HG03432 (cell line): ENCODE data around the gene CTIF.
A peak's percentile ranks its signal among the peaks of the same experiment; 100 is the strongest.

ENCODE experiments used
- ATAC-seq: cut with Tn5 transposase; IDR thresholded peaks from one replicate; pipeline ENCODE4 v1.9.1; 2021; ENCODE audit warnings: mild to moderate bottlenecking, moderate library complexity; ENCODE audit not compliant: unreplicated experiment

The CTIF gene

GRCh38 chr18:48675912-48676311 lies 137.1 kb downstream of the CTIF start:
- ATAC-seq, result no peak

DNA sequence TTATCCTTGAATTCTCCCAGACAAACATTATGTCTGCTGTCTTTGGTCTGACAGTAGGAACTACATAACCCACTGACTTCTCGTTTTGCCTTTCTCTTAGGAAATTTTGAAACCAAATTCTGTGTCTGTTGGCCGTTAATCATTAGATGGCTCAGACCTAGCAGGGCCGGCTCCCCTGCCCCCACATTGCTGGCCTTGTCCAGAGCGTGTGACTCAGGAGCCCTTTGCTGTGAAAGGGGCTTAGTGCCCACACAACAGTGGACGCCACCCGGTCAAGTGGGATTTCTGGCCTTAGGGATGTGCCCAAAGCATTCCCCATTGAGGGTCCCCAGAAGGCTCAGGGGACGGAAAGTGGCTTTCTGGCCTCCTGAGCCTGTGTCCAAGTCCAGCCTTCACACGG lies 137.5 kb downstream of the CTIF start:
- ATAC-seq, result no peak

GRCh38 chr18:48676756-48677368 lies 138.0 kb downstream of the CTIF start:
- ATAC-seq, result peak; percentile 46

DNA sequence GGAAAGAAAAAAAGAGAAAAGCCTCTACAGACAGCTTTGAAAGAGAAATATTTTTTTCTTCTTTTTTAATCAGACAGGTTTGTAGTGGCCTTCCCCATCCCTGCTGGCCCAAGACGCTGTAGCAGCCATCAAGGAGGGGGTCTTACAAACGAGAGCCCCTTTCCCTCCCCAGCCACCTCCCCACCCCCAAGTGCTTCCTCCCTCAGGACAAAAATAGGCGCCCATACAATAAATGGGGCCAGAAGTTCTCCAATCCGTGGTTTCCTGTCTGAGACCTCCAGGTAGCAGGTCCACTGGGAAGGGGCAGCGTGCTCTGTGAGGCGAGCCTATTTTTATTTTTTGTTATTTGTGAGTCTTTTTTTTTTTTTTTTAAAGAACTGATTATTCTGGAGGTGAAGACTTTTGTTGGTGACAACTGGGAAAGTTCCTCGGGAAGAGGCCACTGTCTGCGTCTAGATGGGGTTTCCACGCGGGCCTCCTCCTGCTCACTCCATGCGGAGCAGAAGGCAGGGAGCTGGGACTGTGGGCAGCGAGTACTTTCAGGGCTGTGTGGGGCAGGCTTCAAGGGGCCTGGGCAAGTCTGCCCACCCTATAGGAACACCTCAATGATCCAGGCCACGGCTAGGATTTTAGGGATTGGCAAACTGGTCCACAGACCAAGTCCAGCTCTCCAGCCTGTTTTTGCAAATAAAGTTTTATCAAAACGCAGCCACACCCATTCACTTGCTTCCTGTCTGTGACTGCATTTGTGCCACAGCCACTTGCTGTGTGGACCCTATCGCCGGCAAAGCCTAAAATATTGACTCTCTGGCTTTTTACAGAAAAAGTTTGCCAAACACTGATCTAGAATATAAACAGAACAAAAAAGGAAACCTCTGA lies 139.6 kb downstream of the CTIF start:
- ATAC-seq, result no peak

DNA sequence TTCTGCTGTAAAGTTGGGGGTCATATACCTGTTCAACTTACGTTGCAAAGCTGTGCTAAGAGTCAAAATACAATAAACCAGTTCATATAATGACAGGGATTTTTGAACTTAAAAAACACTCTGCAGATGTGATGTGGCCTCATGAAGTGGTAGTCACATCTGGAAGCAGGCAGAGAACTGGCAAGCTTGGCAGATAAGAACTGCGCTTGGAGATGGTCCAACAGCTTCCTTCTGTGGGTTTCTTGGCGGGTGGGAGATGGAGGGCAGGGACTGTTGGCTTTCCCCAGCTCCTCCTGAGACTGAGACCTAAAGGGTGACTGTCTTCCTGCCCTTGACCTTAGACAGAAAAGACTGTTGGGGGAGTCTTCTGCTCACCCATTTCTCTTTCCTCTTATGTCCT lies 140.4 kb downstream of the CTIF start:
- no peak for ATAC-seq

DNA sequence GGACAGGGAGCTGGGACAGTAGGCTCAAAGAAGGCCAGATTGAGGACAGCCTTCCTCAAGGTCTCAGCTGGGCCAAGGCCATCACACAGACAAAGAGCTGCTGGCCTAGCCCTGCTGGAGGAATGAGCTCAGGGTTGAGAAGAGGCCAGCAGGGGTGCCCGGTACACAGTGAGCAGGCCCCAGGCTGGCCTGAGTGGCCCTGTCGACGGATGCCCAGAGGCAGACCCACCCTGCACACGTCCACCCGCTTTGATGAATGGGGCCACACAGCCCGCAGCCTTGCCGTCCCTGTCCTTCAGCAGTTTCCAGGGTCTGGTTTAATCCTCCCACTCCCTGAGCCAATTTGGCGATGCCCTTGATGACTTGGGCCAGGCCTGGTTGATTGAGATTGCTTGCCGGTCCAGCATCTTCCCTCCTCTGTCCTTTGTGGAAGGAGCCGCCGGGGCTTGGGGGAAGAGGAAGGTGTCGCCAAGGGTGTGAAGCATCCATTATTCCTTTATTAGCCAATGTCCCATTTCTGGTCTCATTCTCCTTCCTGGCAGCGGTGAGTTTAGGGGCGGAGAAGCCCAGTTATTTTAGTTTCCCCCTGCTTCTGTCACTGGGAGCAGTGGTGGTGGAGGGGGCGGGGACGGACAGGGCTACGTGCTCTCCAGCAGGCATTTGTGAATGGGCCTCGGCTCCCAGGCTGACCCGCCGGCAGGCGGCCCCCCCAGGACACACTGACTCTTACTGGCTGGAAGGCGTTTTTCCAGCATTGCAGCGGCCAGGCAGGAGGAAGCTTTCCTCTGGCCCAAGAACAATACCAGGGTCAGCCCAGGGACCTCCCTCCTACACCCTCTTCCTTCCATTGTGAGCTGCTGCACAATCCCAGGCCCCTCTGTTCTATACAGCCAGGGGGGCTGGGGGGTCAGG lies 141.8 kb downstream of the CTIF start:
- ATAC-seq, result no peak

DNA sequence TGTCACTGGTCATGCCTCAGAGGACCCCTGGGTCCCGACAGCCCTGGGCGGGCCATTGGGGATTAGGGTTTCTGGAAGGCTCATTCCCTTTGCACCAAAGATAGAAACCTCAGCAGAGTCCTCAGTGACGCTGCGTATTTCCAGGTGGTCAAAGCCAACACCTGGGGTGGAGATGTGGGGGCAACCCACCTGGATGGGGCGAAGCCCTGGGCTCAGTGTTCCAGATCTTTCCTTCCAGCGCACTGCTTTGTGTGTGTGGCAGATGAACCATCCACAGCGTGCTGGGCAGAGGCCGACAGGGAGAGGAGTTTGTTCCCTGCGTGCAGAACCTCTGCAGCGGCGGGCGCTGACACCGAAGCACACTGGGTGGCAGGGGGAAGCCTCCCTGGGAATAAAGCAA lies 143.9 kb downstream of the CTIF start:
- ATAC-seq, result no peak

DNA sequence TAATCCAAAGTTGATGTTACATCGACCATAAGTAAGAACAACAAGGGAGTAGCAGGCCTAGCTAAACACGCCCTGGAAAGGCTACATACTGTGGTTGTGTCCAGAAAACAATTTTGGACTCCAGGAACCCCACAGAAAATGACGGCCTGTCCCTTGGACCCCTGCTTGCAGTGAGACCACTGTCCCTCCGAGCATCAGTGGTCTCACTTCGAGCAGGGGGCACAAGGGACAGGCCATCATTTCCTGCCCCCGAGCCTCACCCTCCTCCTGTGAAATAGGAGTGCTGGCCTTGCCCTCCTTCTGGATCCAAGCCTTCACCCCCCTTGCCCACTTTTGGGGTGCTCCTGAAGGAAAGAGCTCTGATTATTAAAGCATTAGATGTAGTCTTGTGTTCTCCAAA lies 144.4 kb downstream of the CTIF start:
- no peak for ATAC-seq

DNA sequence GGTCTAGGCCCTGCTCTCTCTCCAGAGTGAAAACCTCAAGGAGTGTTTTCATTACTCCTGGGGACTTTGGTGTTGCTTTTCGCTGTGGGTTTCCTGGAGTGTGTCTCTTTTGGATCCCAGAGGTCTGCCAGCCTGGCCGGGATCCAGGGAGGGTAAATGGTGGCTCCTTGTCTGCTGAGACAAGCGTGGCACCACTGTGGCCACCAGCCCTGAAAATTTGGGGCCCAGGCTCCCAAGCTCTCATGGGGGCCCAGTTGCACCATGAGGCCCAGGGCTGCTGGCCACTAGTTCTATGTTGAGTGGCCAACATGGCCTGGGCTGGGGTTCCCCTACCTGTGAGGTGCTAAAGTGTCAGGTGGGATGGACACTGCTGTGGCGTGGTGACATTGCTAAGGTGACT lies 144.8 kb downstream of the CTIF start:
- ATAC-seq, result no peak

- ATAC-seq, result no peak
Measured at GRCh38 chr18:48687346-48688042, 148.7 kb downstream of the CTIF start.

GRCh38 chr18:48688961-48689360 lies 150.1 kb downstream of the CTIF start:
- no peak for ATAC-seq

DNA sequence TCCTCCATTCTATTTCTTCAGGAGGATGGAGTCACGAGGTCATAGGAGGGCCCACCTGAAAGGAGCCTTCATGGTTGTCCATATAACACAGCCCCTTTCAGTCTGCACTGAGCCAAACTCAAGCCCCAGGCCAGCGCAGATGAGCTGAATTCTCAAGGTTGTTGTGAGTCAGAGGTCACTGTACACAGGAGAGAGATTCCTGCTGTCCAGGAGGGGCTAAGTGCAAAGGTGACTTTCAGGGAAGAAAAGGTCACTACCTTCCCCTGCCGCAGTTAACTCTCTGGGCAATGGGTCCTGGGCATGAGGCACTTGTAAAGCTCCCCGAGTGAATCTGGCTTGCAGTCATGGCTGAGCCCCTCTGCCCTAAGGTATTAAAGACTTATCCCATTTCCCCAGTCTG lies 150.7 kb downstream of the CTIF start:
- no peak for ATAC-seq

DNA sequence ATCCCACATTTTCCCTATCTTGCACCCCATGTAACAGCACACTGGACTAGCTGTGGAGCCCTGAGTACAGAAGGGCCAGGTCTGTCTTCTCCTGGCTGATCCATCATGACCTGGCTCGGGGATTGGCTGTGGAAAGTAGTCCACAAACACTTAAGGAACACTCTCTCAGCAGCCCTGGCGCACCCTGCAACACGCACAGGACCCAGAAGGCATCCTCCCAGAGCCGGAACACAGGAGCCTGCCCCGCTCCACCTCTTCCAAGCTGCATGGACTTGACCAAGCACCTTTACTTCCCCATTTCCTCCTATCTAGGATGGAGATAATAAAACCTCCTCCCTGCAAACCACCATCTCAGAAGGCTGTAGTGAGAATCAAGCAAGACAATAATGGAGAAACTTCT lies 151.7 kb downstream of the CTIF start:
- no peak for ATAC-seq

DNA sequence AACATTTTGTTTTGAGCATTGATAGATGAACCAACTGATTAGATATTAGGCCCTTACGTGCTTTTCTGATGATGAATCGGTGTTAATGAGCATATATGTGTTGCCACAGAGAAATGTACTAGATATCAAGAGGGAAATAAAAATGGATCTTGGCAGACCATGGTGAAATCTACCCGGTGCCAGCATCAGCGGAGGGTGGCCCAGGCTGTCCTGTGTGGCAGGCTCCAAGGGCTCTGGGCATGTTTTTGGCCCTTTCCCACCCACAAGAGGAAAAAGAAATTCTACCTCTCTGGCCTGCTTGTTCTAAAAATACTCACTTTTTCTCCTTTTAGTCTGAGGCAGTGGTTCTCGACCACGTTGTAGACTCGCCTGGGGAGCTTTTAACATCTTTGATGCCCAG lies 154.2 kb downstream of the CTIF start:
- ATAC-seq, result no peak

DNA sequence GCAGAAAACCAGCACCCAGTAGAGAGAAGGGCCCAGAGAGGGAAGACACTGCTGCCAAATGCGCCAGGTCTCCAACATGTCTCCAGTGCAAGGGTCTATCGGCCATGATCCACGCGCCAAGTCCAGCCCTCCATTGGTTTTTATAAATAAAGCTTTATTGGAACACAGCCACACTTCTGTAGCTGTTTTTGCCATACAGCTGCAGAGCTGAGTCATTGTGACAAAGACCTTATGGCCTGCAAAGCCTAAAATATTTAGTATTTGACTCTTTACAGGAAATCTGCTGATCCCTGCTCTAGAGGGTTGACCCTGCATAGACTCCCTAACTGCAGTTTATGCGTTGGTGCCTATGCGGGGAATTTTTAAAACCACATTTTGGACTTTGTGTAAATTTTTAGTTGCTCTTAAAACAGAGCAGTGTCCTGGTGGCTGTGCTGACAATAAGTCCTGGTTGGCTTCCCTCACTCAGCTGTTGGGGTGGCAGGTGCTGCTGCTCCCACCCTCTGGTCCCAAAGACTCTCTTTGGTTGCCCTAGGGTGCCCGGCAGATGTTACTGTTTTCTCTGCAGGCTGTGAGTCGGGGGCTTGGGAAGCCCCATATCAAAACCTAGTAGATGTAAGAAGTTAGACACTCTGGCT lies 154.9 kb downstream of the CTIF start:
- no peak for ATAC-seq

DNA sequence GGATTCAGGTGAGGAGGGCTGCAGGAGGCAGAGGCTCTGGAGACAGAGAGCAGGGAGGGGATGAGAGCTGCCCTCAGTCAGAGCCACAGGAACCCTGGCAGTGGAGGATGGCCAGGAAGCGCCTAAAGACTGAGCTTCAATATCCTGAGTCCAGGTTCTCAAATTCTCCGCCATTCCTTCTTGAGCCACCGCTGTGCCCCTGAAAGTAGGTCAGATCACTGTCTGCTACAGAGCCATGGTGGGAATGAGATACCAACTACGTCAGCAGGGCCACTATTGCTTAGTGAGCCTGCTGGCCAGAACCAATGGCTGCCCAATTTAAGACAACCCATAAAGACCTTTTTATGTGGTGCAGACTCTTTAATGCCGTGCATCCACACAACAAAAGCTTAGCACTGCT lies 155.5 kb downstream of the CTIF start:
- no peak for ATAC-seq

GRCh38 chr18:48695671-48696070 lies 156.8 kb downstream of the CTIF start:
- ATAC-seq, result no peak

DNA sequence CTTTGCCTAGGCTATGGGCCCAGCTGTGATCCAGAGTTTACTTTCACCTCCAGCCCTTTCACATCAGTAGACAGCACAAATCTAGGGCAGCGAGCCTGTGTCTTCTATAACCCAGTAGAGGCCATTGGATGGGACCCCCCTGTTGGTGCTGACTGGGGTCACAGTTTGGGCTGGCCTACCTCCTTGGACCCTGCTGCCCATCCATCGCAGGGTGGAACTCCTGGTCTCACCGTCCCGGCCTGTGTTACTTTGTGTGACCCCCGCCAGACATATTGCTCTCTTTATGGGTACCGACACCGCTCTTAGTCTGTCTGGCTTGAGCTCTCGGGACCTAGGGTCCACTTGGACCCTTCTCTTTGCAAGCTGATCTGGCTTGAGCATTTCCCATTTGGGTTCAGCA lies 157.4 kb downstream of the CTIF start:
- ATAC-seq, result no peak

DNA sequence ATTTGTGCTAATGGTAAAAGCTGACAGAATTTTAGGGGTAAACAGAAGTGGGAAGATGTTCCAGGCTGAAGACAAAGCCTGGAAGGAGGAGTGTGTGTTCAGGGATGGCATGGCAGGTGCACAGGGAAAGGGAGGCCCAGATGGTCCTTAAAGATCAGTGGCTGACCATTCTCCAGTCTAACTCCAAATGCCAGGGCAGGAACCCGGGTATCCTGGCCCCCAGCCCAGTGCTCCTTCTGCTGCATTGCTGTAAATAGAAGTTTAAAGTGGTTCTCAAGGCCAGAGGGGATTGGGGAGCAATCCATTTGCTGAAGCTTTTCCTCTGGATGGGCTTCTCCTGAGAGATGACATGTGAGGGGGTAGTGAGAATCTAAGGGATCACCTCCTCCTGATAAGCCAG lies 158.6 kb downstream of the CTIF start:
- ATAC-seq, result no peak

GRCh38 chr18:48698707-48699106 lies 159.9 kb downstream of the CTIF start:
- no peak for ATAC-seq
